Measurements from ENCODE around the gene TCF7.

DNA sequence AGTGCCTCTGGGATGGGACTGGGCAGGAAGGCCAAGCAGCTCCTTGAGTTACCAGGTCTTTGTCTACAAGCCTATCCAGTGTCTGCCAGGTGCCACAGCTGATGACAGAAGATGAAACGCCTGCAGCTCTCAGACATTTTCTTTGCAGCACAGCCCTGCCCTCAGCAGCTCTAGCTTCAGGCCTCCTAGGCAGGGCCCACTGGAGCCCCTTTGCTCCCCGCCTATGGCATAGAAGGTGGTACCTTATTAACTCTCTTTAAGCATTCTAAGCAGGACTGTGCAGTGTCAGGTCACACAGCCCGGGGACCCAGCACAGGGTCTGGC is 63.6 kb downstream of the TCF7 start:
- TF ChIP-seq, protein P1, sequence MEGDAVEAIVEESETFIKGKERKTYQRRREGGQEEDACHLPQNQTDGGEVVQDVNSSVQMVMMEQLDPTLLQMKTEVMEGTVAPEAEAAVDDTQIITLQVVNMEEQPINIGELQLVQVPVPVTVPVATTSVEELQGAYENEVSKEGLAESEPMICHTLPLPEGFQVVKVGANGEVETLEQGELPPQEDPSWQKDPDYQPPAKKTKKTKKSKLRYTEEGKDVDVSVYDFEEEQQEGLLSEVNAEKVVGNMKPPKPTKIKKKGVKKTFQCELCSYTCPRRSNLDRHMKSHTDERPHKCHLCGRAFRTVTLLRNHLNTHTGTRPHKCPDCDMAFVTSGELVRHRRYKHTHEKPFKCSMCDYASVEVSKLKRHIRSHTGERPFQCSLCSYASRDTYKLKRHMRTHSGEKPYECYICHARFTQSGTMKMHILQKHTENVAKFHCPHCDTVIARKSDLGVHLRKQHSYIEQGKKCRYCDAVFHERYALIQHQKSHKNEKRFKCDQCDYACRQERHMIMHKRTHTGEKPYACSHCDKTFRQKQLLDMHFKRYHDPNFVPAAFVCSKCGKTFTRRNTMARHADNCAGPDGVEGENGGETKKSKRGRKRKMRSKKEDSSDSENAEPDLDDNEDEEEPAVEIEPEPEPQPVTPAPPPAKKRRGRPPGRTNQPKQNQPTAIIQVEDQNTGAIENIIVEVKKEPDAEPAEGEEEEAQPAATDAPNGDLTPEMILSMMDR (conservative IDR thresholded peaks at IDR 0.05 in 1 of 2, IDR thresholded peaks at IDR 0.05 in 1 of 2; ENCODE audit: low read depth in 1 of 2, low read length in 2 of 2) = no peak
- TF ChIP-seq EZH2 (IDR thresholded peaks at IDR 0.05; ENCODE audit: low read length, missing control alignments) = no peak

All from fibroblast of lung (primary cell).